HL-60 (cell line): ENCODE results near the gene IL4.

Experiments
- CTCF ChIP-seq: IDR thresholded peaks from one replicate; pipeline ENCODE4 v1.5.1; 2011; ENCODE audit warnings: low read length, control low read depth, inconsistent platforms; ENCODE audit not compliant: insufficient read depth
- GABPA ChIP-seq: IDR thresholded peaks from 2 replicates; pipeline ENCODE4 v1.6.1; 2012; ENCODE audit warnings: low read depth
- POLR2AphosphoS5 ChIP-seq: IDR thresholded peaks from 2 replicates; pipeline ENCODE4 v1.6.1; 2012; ENCODE audit warnings: low read depth
- REST ChIP-seq: IDR thresholded peaks from 2 replicates; pipeline ENCODE4 v1.6.1; 2012; ENCODE audit warnings: low read depth; ENCODE audit not compliant: insufficient replicate concordance
- SPI1 ChIP-seq: IDR thresholded peaks from 2 replicates; pipeline ENCODE4 v1.6.1; 2012; ENCODE audit warnings: low read depth, mild to moderate bottlenecking, borderline replicate concordance

- no peak for TF ChIP-seq CTCF
- no peak for TF ChIP-seq REST
- TF ChIP-seq GABPA = no peak
- no peak for TF ChIP-seq POLR2AphosphoS5
- no peak for TF ChIP-seq SPI1
These were observed 7.1 kb downstream of the IL4 start for GRCh38 chr5:132680780-132681475.
